ENCODE data around the gene LHFPL3.

LHFPL3 gene

GRCh38 chr7:104938741-104939390 lies 610.5 kb downstream of the LHFPL3 start:
- no peak overlapping the region for H3K27ac ChIP-seq

GRCh38 chr7:104940023-104940710 lies 611.8 kb downstream of the LHFPL3 start:
- Histone ChIP-seq H3K4me3 (no peak overlapping the region), H3K27ac (peak overlapping the region in 1 of 21 experiments; percentile 96)

More at GRCh38 chr7:104938741-104939390, 610.5 kb downstream of the LHFPL3 start:
- no peak overlapping the region for H3K4me3 ChIP-seq

- peak overlapping the region in 1 of 7 experiments; percentile 9 for H3K4me3 ChIP-seq
- peak overlapping the region; percentile 52 to 99 (median 93) for H3K27ac ChIP-seq
Observed at GRCh38 chr7:104943502-104944343, 615.3 kb downstream of the LHFPL3 start.

- Histone ChIP-seq H3K4me3 (peak overlapping the region in 1 of 7 experiments; percentile 2), H3K27ac (peak overlapping the region; percentile 31 to 99 (median 93))
Observed at GRCh38 chr7:104945599-104945956, 617.2 kb downstream of the LHFPL3 start.

GRCh38 chr7:104946338-104946737 lies 617.9 kb downstream of the LHFPL3 start:
- Histone ChIP-seq H3K4me3 (no peak overlapping the region), H3K27ac (peak overlapping the region in 18 of 21 experiments; percentile 88 to 99 (median 94))

- no peak overlapping the region for H3K27ac ChIP-seq
Observed at GRCh38 chr7:104950006-104950405, 621.6 kb downstream of the LHFPL3 start.

GRCh38 chr7:104950754-104951153 lies 622.4 kb downstream of the LHFPL3 start:
- Histone ChIP-seq H3K4me3 (no peak overlapping the region), H3K27ac (peak overlapping the region in 5 of 21 experiments; percentile 35 to 62 (median 50))

More at GRCh38 chr7:104950006-104950405, 621.6 kb downstream of the LHFPL3 start:
- H3K4me3 ChIP-seq: no peak overlapping the region

GRCh38 chr7:104951546-104951945 lies 623.1 kb downstream of the LHFPL3 start:
- H3K4me3 ChIP-seq: no peak overlapping the region

GRCh38 chr7:104955276-104955675 lies 626.9 kb downstream of the LHFPL3 start:
- no peak overlapping the region for H3K4me3 ChIP-seq
- no peak overlapping the region for H3K27ac ChIP-seq

More at GRCh38 chr7:104951546-104951945, 623.1 kb downstream of the LHFPL3 start:
- peak overlapping the region in 10 of 21 experiments; percentile 3 to 62 (median 40) for H3K27ac ChIP-seq

All from skin epidermis (tissue), 12 donors.